PFSK-1 (cell line): ENCODE measurements around the gene TKFC.

ENCODE experiments used
- POLR2AphosphoS5 ChIP-seq: IDR thresholded peaks from 2 replicates; pipeline ENCODE4 v1.6.1; 2012; ENCODE audit warnings: low read depth, mild to moderate bottlenecking, control low read depth, low read length, moderate library complexity
- REST ChIP-seq, 2 experiments: IDR thresholded peaks; 2 replicates each; pipeline versions ENCODE4 v1.6.1 to v1.8.0; 2011 to 2012; ENCODE audit warnings: low read depth in 2 of 2, low read length in 2 of 2, control low read depth in 1 of 2, inconsistent platforms in 1 of 2, mild to moderate bottlenecking in 1 of 2, moderate library complexity in 1 of 2; ENCODE audit not compliant: insufficient read depth in 1 of 2
- SIN3A ChIP-seq: IDR thresholded peaks from 2 replicates; pipeline ENCODE4 v1.6.1; 2012; ENCODE audit warnings: mild to moderate bottlenecking, low read length, moderate library complexity, borderline replicate concordance; ENCODE audit not compliant: insufficient read depth
- TAF1 ChIP-seq: IDR thresholded peaks from 2 replicates; pipeline ENCODE4 v1.6.1; 2012; ENCODE audit warnings: low read length, control low read depth, borderline replicate concordance; ENCODE audit not compliant: insufficient read depth

- no peak for TF ChIP-seq POLR2AphosphoS5
- no peak for TF ChIP-seq REST (IDR thresholded peaks at IDR 0.05; ENCODE audit: insufficient read depth in 1 of 2, low read depth in 2 of 2, low read length in 2 of 2)
- TF ChIP-seq SIN3A, result no peak
- TF ChIP-seq TAF1, result no peak
Observed at GRCh38 chr11:61309141-61309540, 23.9 kb upstream of the TKFC start.
